ENCODE measurements around the gene PLXDC1.

The PLXDC1 gene

DNA sequence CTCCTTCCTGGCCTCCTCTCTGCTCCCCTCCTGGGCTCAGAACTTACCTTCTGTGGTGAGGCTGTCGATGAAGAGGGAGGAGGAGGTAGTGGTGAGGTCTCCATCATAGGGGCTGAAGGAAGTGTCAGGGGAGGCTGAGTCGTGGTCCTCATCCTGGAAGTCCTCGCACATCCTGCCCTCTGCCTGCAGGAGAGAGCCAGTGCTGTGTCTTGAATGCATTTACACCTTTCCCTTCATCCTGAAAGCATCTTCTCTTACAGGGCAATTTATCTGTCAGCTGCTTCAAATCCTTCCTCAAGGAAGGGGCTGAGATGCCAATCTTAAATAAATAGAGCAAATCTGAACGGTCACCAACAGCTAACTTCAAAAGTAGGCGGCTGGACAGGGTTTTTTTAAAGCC lies 73.6 kb downstream of the PLXDC1 start:
- peak; percentile 26 for TF ChIP-seq CTCF (IDR thresholded peaks at IDR 0.05; ENCODE audit: low read depth, low read length, missing control alignments)
- DNase-seq (ENCODE audit: extremely low read depth, low read depth) = no peak
- no peak overlapping the region for H3K4me3 ChIP-seq (replicated peaks; ENCODE audit: low read depth, low read length)

DNA sequence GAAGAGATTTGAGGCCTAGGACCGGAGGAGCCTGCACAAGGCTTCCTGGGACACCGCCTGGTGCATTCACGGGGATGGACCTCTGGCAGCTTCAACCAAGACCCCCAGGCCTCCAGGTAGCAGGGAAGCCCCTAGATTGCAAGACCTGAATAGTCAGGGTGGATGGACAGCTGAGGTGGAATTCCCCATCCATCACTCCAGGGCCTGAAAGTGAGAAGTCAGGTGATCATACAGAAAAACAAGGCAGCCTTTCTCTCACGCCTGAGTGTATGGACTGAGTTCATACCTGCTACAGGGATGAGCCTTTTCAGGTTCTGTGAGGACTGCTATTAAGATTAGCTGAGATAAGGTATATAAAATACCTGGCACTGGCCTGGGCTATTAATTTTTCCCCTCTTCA lies 74.2 kb downstream of the PLXDC1 start:
- TF ChIP-seq CTCF (IDR thresholded peaks at IDR 0.05; ENCODE audit: low read depth, low read length, missing control alignments) = no peak
- no peak for DNase-seq (ENCODE audit: extremely low read depth, low read depth)
- no peak overlapping the region for H3K4me3 ChIP-seq (replicated peaks; ENCODE audit: low read depth, low read length)

DNA sequence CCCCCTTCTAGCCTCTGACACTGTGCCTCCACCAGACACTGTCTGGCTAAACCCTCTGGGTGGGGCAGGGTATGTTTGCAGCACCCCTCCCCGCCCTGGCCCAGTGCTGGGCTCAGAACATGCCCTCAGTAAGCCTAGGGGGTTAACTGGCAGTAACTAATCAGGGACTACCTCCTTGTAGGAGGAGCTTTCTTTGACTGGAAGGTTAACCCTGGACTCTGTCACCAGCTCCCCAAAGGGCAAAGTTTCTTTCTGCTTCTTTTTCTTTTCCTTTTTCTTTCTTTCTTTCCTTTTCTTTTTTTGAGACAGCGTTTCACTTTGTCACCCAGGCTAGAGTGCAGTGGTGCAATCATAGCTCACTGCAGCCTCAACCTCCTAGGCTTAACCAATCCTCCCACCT lies 76.8 kb downstream of the PLXDC1 start:
- TF ChIP-seq CTCF (IDR thresholded peaks at IDR 0.05; ENCODE audit: low read depth, low read length, missing control alignments) = no peak
- DNase-seq (ENCODE audit: extremely low read depth, low read depth) = no peak
- no peak overlapping the region for H3K4me3 ChIP-seq (replicated peaks; ENCODE audit: low read depth, low read length)

- H3K4me3 ChIP-seq (replicated peaks; ENCODE audit: low read depth, low read length) = no peak overlapping the region
- TF ChIP-seq CTCF (IDR thresholded peaks at IDR 0.05; ENCODE audit: low read depth, low read length, missing control alignments) = no peak
- no peak for DNase-seq (ENCODE audit: extremely low read depth, low read depth)
These were observed 77.5 kb downstream of the PLXDC1 start for GRCh38 chr17:39073916-39074315.

- DNase-seq (ENCODE audit: extremely low read depth, low read depth) = no peak
- no peak overlapping the region for H3K4me3 ChIP-seq (replicated peaks; ENCODE audit: low read depth, low read length)
- TF ChIP-seq CTCF (IDR thresholded peaks at IDR 0.05; ENCODE audit: low read depth, low read length, missing control alignments) = no peak
These were observed 78.1 kb downstream of the PLXDC1 start for GRCh38 chr17:39073353-39073752.

GRCh38 chr17:39071573-39071972 lies 79.9 kb downstream of the PLXDC1 start:
- no peak for TF ChIP-seq CTCF (IDR thresholded peaks at IDR 0.05; ENCODE audit: low read depth, low read length, missing control alignments)
- no peak overlapping the region for H3K4me3 ChIP-seq (replicated peaks; ENCODE audit: low read depth, low read length)
- no peak for DNase-seq (ENCODE audit: extremely low read depth, low read depth)

GRCh38 chr17:39069114-39069756 lies 82.2 kb downstream of the PLXDC1 start:
- H3K4me3 ChIP-seq (replicated peaks; ENCODE audit: low read depth, low read length) = no peak overlapping the region
- TF ChIP-seq CTCF (IDR thresholded peaks at IDR 0.05; ENCODE audit: low read depth, low read length, missing control alignments) = peak; percentile 51
- DNase-seq (ENCODE audit: extremely low read depth, low read depth) = no peak

Measured in HFF-Myc (cell line).